GM21576 (cell line): Measurements from ENCODE around the gene SCAMP4.

Experiments used
- ATAC-seq: cut with Tn5 transposase; IDR thresholded peaks from one replicate; pipeline ENCODE4 v1.9.1; 2021; ENCODE audit warnings: mild to moderate bottlenecking, moderate library complexity; ENCODE audit not compliant: unreplicated experiment

The SCAMP4 gene, protein sequence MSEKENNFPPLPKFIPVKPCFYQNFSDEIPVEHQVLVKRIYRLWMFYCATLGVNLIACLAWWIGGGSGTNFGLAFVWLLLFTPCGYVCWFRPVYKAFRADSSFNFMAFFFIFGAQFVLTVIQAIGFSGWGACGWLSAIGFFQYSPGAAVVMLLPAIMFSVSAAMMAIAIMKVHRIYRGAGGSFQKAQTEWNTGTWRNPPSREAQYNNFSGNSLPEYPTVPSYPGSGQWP

DNA sequence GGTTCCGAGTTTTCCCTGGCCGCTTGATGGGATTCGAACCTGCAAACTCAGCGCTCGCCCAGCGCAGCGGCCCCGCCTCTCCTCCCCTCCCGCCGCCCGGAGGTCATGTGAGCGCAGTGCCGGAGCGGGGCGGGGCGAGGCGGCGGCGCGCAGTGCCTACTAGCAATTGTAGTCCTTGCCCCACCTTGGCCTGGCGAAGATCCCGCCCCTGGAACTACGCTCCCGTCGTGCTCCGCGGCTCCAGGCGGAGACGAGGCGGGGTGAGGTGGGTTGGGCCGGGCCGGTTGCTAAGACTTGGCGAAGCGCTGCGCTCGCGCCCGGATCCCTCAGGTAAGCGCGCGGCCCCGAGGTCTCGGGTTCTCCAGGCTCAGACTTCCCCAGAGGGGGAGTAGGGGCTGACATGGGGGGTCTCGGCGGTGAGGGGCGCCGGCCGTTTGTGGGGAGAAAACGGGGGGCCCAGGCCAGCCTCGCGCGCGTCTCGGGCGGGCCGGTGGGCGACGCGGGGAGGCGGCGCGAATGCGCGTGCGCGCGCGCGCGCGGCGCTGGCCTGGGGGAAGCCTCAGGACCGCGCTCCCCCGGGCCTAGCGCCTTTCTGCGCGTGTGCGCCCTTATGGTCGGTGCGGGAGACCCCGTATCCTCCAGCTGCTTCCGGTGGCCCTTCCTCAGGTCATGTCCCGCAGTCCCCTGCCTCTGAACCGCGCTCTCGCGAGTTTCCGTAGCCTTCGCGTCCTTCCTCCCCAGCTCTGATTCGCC is at the start of gene SCAMP4, which contains the start of gene ADAT3:
TSS of gene SCAMP4 (plus strand) at position 290 of the 753 bp plus-strand sequence. CDS start 9,621 bp downstream, outside the sequence.
TSS of gene ADAT3 (plus strand) at position 290 of the 753 bp plus-strand sequence. CDS start 6,649 bp downstream, outside the sequence.
- ATAC-seq: peak; percentile 75

DNA sequence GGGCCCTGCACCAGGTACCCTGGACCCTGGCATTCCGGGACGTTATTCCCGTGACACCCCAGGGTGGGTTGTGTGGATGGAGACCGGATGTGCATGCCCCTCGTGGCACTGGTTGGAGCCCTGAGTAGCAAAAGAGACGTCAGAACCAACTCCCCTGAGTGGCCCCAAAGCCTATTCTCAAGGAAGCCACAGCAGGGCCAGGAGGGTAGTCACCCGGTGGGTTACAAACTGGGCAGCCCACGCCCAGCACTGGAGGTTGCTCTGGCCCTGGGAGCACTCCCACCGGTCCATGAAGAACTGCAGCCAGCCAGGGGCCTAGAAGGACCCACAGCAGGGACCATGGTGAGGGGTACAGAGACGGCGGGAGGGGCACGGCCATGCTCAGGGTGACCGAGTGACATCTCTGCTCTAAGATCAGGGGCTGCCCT is 49.4 kb upstream of the SCAMP4 start:
- ATAC-seq: no peak

DNA sequence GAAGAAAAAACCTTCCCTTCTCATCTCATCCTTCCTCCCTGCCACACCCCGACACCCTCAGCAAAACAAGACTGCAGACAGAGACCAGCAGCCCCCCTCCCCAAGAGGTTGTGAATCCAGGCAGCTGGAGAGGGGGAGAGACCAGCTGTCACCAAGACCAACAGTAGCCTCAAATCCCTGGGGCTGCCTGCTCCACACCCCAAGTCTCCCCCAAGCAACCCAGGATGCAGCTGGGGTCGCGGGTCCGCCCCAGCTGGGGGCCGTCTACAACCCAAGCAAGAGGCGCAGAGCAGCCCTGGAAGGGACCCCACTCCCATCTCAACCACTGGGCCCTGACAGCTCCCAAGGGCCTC is 48.9 kb upstream of the SCAMP4 start:
- no peak for ATAC-seq

DNA sequence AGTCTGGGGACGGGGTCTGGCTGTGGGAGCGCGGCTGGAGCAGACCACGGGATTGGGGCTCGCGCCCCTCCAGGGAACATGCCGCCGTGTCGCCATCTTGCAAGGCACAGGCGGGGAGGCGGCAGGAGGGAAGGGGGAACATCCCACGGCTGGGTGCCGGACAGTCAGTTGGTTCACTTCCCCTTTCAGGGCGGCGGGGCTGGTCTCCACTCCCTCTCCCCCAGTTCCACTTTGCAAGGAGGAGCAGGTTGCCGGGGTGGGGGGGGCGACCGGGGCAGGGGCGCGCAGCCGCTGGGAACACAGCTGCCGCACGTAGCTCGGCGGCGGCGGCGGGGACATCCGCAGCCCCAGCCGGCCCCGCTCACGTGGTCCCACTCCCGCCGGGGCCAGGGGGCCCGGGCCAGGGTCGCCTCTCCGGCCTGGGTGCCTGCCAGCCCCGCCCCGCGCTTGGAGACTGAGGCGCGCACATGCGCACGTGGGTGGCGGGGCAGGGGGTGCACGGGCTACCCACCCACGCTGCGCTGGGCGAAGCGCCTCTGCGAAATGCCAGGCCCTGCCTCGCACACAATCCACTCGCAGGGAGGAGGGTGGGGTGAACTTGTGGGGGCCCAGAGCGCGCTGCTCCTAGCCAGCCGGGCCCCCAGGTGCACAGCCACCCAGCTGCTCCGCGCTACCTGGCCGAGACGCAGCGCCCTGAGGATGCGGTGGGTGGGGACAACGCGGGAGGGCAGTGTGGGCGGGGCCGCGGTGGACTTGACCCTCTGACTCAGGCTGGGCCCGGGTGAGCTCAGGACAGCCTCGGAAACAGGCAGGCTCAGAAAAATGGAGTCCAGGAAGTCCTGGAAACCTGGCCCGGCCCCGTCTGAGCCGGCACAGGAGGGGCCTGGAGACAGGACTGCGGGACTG is 48.2 kb upstream of the SCAMP4 start:
- no peak for ATAC-seq

DNA sequence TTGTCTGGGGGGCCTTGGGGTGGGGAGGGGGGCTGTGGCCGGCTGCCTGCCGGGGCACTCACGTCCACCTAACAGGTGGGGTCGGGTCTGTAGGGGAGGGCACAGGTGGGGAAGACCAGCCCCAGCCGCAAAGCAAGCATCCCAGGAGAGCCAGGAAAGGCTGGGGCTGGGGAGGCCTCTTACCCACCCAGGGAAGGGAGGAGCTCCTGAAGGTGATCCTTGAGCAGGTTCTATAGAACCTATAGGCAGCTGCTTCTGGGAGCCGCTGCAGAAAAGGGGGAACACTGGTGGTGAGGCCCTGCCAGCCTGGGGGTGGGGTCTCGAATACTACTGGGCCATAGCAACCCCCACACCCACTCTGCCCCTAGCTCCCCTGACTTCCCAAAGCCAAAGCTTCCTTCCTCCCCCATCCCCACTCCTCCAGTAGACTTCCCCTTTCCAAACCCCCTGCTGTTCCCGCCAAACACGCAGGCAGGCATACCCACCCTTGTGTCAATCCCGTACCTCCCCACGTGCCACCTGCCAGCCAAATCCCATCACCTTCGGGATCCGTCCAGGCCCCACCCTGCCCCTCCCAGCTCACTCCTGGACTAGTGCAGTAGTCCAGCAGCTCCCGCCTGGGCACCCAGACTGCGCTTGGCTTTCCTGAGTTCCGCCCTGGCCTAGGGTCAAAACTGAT is 47.4 kb upstream of the SCAMP4 start:
- no peak for ATAC-seq

DNA sequence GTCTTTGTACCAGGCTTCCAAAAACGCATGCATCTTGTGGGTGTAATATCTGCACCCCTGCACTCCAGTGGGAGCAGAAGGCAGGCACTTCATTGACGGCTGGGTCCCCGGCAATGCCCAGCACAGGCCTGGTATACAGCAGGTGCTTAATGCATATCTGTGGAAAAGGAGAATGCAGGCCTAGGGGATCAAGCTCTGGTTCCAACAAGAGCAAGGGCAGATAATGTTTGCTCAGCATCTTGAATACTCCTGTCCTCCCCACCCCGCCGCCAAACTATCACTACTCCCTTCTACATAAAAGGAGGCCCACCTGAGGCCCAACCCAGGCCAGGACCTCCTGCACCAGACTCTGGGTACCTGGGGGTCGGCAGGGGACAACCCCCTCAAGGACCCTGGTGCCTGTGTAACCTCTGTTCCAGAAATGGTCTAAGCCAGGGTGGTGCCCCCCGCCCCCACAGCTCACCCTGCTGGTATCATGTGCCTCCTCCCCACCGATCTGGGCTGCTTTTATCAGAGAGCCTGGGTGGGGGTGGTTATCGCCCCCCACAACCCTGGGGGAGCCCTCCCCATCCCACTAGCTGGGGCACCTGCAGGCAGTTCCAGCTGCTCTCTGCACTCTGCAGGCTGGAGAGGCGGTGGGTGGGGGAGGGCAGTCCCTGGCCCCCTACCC is 46.7 kb upstream of the SCAMP4 start:
- ATAC-seq: no peak

DNA sequence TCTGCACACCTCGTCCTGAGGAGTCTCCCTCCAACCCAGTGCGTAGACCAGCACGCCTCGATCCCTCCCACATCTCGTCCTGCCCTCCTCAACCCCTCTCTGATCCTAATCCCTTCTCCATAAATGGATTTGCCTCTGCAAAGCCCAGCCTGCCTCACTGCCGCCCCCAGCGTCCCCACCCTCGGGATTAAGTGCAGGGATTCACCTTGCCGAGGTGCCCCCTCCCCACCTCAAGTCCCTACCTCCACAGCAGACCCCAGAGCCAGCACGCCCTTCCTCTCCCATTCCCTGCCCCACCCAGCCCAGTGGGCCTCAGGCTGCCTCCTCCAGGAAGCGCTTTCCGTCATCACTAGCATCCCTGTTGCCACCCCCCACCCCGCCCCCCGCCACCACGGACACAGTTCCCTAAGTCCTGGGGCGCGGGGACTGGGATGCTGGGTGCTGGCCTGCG is 45.8 kb upstream of the SCAMP4 start:
- no peak for ATAC-seq

DNA sequence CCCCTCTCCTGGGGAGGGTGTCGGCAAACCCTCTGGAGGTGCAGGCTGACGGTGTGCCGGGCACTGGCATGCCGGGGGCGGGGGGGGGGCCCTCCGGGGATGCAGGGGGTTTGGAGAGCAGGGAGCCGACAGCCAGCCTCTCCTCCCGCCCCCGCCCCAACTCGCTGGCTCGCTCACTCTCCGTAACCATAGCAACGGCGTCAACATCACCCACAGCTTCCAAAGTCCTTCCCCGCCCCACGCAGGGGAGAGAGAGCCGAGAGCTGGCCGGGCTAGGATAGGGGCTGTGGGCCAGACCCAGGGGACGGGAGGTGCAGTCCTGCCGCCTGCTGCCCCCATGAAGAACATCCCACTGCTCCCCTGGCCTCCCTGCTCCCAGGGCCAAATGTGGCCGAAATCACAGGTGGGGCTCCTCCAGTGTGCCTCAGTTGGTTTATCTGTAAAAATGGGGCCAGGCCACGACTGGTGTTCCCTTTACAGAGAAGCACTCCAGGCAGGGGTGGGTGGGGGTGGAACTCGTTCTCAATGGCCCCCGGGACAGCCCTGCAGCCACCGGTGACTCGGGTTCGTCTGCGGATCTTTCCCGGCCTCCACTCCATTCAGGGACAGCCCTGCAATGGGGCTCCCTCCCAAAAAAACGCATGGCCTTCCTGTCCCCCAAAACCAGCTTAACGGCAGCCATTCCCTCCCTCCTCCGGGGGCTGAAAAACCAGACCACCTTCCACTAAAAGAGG is 45.0 kb upstream of the SCAMP4 start:
- no peak for ATAC-seq

DNA sequence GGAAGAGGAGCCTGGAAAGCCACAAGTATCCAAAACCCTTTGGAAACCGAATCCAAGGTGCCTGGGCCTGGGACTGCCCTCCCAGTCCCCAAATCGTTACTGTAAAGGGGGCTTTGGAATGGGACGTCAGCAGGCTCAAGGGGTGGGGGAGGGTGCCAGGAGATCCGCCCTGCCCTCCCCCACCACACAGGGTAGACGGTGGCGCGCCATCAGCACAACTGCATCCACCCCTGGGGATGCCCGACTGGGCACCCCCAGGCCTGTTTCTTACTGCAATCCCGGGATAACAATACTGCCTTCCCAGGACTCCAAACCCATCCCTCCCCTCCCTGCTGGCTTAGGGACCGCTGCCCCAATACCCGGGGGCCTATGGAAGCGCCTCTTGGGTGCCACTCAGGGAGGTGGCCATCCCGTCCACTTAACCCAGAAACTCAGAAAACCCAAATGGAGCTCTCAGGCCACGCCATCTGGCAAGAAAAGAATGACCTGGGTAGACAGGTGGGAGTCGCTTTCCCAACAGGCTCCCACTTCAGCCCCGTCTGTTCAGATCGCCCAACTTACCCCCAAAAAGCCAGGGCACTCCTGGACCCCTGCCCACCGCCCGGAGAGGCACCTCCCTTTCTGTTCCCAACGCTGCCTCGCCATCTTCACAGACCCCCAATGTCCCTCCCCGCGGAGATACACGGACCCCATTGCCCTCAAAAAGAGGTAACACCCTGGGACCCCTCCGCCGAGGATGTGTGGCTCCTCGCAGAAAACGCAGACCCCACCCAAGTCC is 44.2 kb upstream of the SCAMP4 start:
- ATAC-seq: no peak

DNA sequence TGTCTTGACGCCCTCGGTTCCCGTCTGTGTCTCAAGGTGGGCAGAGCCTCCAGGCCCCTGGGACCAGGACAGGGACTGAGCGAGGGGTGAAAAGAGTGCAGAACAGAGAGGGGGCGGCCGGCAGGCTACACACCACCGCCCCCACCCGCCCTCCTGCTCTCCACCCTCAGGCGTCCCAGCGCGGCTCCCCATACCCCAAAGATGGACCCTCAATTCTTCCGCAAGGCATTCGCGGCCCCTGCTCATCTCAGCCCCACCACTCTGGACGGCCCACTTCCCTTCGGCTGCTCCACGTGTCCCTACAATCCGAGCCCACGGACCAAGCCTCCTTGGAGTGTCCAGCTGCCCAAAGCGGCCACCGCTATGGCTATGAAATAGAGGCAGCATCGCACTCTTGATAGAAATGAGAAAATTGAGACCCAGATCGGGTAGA is 43.6 kb upstream of the SCAMP4 start:
- no peak for ATAC-seq

DNA sequence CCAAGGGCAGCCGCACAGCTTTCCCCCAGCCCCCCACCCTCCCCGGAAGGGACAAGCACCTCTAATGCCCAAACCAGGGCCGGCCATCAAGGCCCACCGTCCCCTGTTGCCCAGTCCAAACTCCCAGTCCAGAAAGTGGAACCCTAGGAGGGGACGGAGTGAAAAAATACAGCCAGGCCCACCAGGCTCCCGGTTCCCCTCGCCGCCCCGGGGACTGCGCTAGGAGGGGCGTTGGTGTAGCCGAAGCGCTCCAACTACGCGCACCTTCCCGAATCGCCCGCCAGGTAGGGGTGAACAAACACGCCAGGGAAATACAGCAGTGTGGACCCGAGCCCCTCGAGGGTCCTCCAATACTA is 43.2 kb upstream of the SCAMP4 start:
- ATAC-seq: no peak

DNA sequence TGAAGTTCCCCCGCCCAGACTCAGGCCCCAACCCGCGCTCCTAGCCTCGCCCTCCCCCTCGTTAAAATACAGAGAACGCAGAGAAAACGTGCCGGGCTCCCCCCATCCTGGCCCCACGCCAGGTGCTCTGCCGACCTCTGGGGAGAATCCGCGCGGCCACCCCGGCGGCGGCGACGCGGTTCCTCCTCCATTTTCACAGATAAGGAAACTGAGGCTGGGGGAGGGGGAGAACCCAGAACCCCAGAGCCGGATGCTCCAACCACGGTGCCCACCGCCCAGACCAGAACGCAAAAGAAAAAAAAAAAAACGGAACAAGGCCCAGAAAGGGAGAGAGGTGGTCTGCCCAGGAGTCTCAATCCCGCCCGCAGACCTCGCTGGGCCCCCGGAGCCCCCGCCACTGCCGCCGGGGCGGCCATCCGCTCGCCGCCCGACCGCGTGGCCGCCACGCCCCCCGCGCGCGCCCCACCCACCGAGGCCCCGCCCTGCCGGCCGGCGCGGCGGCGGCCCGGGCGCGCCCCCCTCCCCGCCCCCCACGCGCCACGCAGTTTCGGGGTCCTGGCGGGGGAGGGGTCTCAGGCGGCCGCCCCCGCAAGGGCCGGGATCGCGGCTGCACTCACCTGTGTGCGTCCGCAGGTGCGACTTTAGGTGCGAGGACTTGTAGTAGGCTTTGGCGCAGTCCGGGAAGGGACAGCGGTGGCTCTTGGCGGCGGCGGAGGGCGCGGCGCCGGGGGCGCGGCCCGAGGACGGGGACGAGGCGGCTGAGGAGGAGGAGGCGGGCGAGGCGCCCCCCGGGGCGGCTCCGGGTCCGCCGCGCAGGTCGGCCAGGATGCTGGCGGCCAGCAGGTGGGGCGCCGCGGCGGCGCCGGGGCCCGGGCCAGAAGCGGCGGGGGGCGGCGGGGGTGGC is 42.5 kb upstream of the SCAMP4 start:
- ATAC-seq: no peak

DNA sequence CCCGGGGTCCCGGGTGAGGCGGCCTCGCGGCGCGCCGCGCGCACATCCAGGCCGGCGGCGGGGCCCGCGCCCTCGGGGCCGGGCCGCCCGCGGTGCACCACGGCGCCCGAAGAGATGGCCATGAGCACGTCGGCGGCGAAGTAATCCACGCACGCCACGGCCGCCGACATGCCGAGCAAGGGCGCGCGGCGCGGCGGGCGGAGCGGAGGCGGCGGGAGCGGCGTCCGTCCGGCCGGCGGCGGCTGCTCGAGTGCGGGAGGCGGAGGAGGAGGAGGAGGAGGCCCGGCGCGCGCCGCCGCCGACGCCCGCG is 41.9 kb upstream of the SCAMP4 start, which contains the start of gene KLF16:
TSS of gene KLF16 (minus strand) at position 252 of the 310 bp plus-strand sequence. CDS start at position 170, 82 bp downstream.
- no peak for ATAC-seq

DNA sequence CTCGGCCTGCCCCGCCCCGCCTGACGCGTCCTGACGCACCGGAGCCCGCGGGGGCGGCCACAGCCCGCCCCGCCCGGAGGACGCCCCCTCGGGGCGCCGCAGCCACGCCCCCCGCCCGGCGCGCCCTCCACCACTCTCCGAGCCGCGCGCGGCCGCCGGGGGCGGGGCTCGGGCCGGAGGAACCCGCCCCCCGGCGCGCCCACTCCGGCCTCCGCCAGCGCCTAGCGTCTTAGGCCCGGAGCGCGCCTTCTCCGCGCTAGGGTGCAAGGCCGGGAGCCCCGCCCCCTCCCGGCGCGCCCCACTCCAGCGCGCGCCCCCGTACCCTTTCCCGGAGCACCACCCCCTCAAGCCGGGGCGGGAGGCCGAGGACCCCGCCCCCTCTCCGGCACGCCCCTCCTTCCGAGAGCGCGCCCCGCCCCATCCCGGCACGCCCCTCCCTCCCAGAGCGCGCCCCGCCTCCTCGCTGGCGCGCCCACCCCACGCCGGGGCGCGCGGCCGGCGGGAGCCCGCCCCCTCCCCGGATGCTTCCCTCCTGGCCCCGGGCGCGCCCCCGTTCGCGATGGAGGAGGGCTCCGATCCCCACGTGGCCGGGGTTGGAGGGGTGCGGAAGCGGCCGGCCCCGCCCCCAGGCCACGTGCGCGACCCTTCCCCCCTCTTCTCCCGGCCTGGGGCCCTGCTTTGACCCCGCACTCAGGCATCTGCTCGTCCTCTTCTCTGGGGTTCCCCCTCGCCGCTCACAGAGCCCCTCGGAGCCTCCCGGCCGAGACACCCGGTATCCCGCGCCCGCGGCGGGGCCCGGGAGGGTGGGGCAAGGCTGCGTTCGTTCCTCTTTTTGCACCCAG is 41.3 kb upstream of the SCAMP4 start:
- ATAC-seq: peak; percentile 48

DNA sequence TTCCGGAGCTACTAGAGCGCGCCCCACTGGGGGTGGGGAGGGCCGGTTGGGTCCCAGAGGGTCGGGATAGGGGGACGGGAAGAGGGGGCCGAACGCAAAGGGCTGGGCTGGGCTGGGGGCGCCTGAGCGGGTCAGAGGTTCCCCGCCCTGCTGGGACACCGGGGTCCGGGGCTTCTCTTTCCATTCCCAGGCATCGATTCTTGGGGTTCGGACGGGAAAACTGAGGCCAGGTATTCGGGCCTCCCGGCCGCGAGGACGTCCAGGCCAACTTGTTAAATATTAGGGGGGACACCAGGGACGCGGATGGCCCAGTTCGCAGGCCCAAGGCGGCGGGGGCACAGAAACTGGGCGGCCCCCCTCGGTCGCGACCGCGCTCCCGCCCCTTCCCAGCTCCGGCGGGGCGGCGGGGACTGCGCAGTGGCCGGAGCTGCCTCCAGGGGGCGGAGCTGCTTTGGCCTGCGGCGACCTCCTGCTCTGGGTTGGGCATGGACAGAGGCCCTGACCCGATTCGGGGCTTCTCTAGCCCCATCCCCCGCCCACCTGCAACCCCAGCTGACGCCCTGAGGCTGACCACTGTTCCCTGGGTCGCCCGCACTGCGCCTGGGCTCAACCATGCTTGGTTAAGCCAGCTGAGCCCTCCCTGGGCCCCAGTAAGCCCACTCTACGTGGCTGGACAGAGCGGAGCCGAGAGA is 40.6 kb upstream of the SCAMP4 start:
- no peak for ATAC-seq
